OCI-LY1 (cell line): Measurements from ENCODE around the gene RALGPS2.

Source experiments
- CTCF ChIP-seq: fragments of 200-600 bp; sonication (generic), shearing (Covaris generic); IDR thresholded peaks from 2 replicates; pipeline ENCODE4 v1.5.1; 2017; ENCODE audit warnings: mild to moderate bottlenecking, antibody characterized with exemption, low read length, moderate library complexity, mixed read lengths
- EZH2 ChIP-seq: fragments of 200-600 bp; sonication (generic), shearing (Covaris generic); IDR thresholded peaks from 2 replicates; pipeline ENCODE4 v1.8.0; 2017; ENCODE audit warnings: borderline replicate concordance, mixed run types, mild to moderate bottlenecking, antibody characterized with exemption, low read length, moderate library complexity, mixed read lengths

DNA sequence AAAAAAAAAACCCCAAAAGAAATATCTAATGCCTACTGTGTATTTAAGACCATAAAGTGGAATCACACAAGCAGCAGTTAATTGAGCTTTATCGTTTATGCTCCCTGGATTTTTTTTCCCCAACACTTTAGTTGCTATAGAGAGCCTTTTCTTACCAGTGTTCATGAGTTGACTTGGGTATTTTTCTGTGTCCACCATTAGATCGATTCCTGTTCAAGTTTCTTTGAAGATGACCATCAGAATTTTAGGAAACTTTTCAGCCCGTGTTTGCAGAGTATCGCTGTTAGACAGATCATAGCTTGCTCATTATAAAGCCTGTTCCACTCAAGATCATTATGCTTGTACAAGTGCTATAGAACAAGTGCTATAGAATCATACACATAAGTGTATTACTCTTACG, 1.5 kb downstream of the RALGPS2 start:
- TF ChIP-seq EZH2: no peak
- no peak for TF ChIP-seq CTCF
